GM12864 (cell line): ENCODE measurements around the gene YAE1.

Experiments
- DNase-seq: peaks from one replicate; pipeline ENCODE4 v3.0.0-alpha.2; 2011; ENCODE audit warnings: low read depth
- H3K4me3 ChIP-seq: 2 replicates; pipeline ENCODE4 v1.5.1; 2011; ENCODE audit warnings: mild to moderate bottlenecking, low read depth, low read length, control low read depth
- TF ChIP-seq, protein P1 (sequence below): IDR thresholded peaks from 2 replicates; pipeline ENCODE4 v1.5.1; 2011; ENCODE audit warnings: low read depth, mild to moderate bottlenecking, moderate library complexity, low read length, control low read depth, inconsistent platforms; ENCODE audit errors: missing control alignments

Gene YAE1

DNA sequence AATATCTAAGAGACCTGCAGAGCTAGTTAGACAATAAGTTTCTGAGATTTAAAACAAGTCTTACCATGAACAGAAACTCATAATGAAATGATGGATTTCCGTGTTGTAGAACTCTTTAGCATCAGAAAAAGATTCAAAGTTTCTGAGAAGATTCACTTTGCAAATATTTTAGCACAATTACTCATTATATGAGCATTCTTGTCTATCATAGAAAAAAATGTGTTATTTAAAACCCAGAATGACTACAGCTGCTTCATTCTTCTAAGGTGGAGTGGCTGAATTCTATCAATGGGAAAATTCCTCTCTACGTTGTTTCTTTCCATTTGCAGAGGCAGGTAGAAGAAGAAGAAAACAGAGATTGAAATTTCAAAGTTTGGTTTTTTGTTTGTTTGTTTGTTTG, 36.1 kb downstream of the YAE1 start:
- H3K4me3 ChIP-seq: no peak overlapping the region
- TF ChIP-seq, protein P1, sequence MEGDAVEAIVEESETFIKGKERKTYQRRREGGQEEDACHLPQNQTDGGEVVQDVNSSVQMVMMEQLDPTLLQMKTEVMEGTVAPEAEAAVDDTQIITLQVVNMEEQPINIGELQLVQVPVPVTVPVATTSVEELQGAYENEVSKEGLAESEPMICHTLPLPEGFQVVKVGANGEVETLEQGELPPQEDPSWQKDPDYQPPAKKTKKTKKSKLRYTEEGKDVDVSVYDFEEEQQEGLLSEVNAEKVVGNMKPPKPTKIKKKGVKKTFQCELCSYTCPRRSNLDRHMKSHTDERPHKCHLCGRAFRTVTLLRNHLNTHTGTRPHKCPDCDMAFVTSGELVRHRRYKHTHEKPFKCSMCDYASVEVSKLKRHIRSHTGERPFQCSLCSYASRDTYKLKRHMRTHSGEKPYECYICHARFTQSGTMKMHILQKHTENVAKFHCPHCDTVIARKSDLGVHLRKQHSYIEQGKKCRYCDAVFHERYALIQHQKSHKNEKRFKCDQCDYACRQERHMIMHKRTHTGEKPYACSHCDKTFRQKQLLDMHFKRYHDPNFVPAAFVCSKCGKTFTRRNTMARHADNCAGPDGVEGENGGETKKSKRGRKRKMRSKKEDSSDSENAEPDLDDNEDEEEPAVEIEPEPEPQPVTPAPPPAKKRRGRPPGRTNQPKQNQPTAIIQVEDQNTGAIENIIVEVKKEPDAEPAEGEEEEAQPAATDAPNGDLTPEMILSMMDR: no peak
- no peak for DNase-seq

DNA sequence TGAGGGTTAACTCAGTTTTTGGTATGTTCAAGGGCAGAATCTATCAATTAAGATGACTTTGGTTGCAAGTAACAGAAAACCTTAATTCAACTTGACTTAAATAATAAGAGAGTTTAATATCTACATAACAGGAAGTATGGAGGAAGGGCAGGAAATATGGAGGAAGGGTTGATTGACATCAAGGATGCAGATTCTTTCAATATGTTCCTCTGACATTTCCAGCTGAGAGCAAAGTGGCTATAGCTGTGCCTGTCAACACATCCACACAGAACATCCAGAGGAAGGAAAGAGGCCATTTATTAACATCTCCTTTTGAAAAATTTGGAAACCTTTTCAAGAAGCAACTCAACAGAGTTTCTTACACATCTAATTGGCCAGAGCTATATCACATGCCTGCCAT, 37.7 kb downstream of the YAE1 start:
- H3K4me3 ChIP-seq: no peak overlapping the region
- DNase-seq: no peak
- TF ChIP-seq, protein P1: no peak

DNA sequence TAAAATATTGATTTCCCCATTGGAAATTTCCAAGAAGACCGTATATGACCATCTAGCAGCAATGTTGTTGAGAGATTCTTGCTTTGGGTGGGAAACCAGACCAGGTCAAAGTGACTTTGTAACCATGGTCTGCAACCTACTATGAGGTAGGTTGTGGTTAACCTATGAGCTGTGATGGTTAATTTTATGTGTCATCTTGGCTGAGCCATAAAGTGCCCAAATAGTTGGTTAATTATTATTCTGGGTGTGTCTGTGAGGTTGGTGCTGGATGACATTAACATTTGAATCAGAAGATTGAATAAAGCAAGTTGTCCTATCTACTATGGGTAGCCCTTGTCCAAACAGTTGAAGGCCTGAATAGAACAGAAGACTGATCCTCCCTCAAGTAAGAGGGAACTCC, 38.9 kb downstream of the YAE1 start:
- TF ChIP-seq, protein P1: no peak
- no peak overlapping the region for H3K4me3 ChIP-seq
- DNase-seq: no peak

DNA sequence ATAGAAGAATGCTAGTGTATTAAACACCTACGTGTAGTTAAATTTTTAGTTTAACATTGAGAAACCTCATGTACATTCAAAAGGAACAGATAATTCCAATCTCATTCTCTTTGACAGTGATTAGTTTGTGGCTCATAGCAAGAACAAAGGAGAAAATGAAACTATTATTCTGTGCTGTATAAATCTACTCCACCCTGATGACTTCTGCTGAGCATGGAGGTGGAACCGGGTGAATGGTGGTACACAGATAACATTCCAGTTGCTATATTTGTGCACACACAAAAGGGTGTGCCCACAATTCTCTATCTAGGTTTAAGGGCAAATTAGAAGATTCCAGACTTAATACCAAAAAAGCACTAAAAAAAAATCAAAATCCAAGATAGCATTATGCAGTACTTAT, 40.1 kb downstream of the YAE1 start:
- no peak overlapping the region for H3K4me3 ChIP-seq
- TF ChIP-seq, protein P1: no peak
- DNase-seq: no peak

DNA sequence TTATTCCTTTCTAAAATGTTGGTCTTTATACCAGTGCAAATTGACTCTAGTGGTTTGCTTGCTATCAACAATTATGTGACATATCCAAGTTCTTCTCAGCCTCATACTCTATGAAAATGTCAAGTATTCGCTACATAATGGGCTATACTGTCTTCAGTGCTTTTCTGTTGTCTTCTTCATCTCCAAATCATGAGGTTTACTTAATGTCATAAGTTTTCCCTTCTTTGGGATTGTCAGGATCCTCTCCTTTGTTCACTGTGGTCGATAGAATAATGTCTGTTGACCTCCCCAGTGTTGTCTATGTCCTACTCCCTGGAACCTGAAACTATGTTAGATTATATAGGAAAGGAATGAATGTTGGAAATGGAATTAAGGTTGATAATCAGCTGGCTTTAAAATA, 40.7 kb downstream of the YAE1 start:
- DNase-seq: no peak
- no peak overlapping the region for H3K4me3 ChIP-seq
- TF ChIP-seq, protein P1: no peak

DNA sequence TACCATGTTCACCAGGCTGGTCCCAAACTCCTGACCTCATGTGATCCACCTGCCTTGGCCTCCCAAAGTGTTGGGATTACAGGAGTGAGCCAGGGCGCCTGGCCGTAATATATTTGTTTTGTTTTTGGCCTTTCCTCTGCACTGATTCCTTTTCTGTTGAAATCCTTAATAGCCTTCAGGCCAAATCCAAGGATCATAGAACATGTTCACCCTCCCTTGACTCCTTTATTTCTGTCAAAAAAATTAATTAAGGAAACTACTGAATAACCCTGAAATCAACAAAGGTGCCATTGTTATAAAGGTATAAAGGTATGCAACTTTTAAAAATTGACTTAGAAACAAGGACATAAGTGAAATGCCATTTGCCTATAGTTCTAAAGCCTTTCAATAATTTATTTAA, 41.7 kb downstream of the YAE1 start:
- no peak overlapping the region for H3K4me3 ChIP-seq
- no peak for DNase-seq
- TF ChIP-seq, protein P1: no peak

DNA sequence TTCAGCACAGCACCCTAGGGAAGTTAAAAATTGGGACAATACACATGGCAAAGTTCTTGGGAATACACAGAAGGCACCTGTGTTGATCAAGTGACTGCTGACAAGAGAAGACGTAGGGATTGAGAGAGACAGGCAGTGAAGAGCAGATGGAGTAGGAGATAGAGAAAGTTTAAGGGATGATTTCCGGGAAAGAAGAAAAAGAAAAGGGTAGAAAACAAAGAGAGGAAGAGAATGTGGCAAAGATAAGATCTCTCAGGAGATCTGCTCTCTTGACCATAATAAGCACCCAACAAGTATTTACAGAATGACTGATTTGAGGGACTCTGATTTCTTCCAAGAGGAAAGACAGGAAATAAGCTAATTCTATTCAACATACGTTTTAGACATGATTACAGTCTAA, 42.1 kb downstream of the YAE1 start:
- no peak overlapping the region for H3K4me3 ChIP-seq
- no peak for DNase-seq
- TF ChIP-seq, protein P1: no peak
